PFSK-1 (cell line): Measurements from ENCODE around the gene FBXL7.

Source experiments
- FOXP2 ChIP-seq: optimal IDR thresholded peaks from 2 replicates; pipeline ENCODE3; 2011; ENCODE audit warnings: borderline replicate concordance, control low read depth, inconsistent platforms; ENCODE audit not compliant: insufficient read depth; ENCODE audit errors: extremely low read length, extremely low read depth
- REST ChIP-seq, 2 experiments: IDR thresholded peaks; 2 replicates each; pipeline versions ENCODE4 v1.6.1 to v1.8.0; 2011 to 2012; ENCODE audit warnings: low read depth in 2 of 2, low read length in 2 of 2, control low read depth in 1 of 2, inconsistent platforms in 1 of 2, mild to moderate bottlenecking in 1 of 2, moderate library complexity in 1 of 2; ENCODE audit not compliant: insufficient read depth in 1 of 2
- SIN3A ChIP-seq: IDR thresholded peaks from 2 replicates; pipeline ENCODE4 v1.6.1; 2012; ENCODE audit warnings: mild to moderate bottlenecking, low read length, moderate library complexity, borderline replicate concordance; ENCODE audit not compliant: insufficient read depth
- TAF1 ChIP-seq: IDR thresholded peaks from 2 replicates; pipeline ENCODE4 v1.6.1; 2012; ENCODE audit warnings: low read length, control low read depth, borderline replicate concordance; ENCODE audit not compliant: insufficient read depth

- TF ChIP-seq FOXP2: no peak
- TF ChIP-seq SIN3A: no peak
- TF ChIP-seq REST (IDR thresholded peaks at IDR 0.05; ENCODE audit: insufficient read depth in 1 of 2, low read depth in 2 of 2, low read length in 2 of 2): no peak
- no peak for TF ChIP-seq TAF1
Measured at GRCh38 chr5:15463231-15463980, 36.6 kb upstream of the FBXL7 start.
